H9 (cell line): ENCODE measurements around the gene TMEM250. TPM values are rescaled to one million over a fixed set of nuclear protein-coding genes. Genes with fewer than 3 reads are reported as not detected.

Experiments
- DNase-seq: peaks from one replicate; pipeline ENCODE4 v3.0.0-alpha.2; 2017
- H2AFZ ChIP-seq: one replicate; pipeline ENCODE4 v1.6.1; 2013; ENCODE audit warnings: mild to moderate bottlenecking, low read length, control low read depth, moderate library complexity
- H2AK5ac ChIP-seq: 2 replicates; pipeline ENCODE4 v1.6.1; 2013; ENCODE audit warnings: low read length, control low read depth, mixed read lengths; ENCODE audit not compliant: insufficient read length
- H2BK120ac ChIP-seq: one replicate; pipeline ENCODE4 v1.6.1; 2013; ENCODE audit warnings: low read depth, mild to moderate bottlenecking, low read length, control low read depth, inconsistent platforms; ENCODE audit not compliant: poor library complexity, severe bottlenecking
- H2BK12ac ChIP-seq: 2 replicates; pipeline ENCODE4 v1.6.1; 2013; ENCODE audit warnings: low read length, control low read depth, mixed read lengths, low read depth; ENCODE audit not compliant: insufficient read length
- H2BK15ac ChIP-seq: 2 replicates; pipeline ENCODE4 v1.6.1; 2013; ENCODE audit warnings: low read depth, low read length, control low read depth
- H2BK20ac ChIP-seq: one replicate; pipeline ENCODE4 v1.6.1; 2013; ENCODE audit warnings: low read depth, mild to moderate bottlenecking, low read length, control low read depth, inconsistent platforms; ENCODE audit not compliant: poor library complexity, severe bottlenecking
- H2BK5ac ChIP-seq: 2 replicates; pipeline ENCODE4 v1.6.1; 2013; ENCODE audit warnings: low read length, control low read depth, mixed read lengths; ENCODE audit not compliant: insufficient read length
- H3K14ac ChIP-seq: 2 replicates; pipeline ENCODE4 v1.6.1; 2013; ENCODE audit warnings: low read length, control low read depth; ENCODE audit not compliant: insufficient read depth
- H3K18ac ChIP-seq: 2 replicates; pipeline ENCODE4 v1.6.1; 2013; ENCODE audit warnings: low read depth, mild to moderate bottlenecking, mixed read lengths, low read length, control low read depth; ENCODE audit not compliant: insufficient read length
- H3K23ac ChIP-seq: 2 replicates; pipeline ENCODE4 v1.6.1; 2013; ENCODE audit warnings: low read length, control low read depth, mixed read lengths, low read depth; ENCODE audit not compliant: insufficient read length
- H3K23me2 ChIP-seq: 2 replicates; pipeline ENCODE4 v1.6.1; 2013; ENCODE audit warnings: low read depth, mild to moderate bottlenecking, mixed read lengths, low read length, control low read depth; ENCODE audit not compliant: insufficient read length, poor library complexity, severe bottlenecking
- H3K27ac ChIP-seq: 2 replicates; pipeline ENCODE4 v1.5.1; 2013; ENCODE audit warnings: low read length, control low read depth, mixed read lengths, low read depth; ENCODE audit not compliant: insufficient read length
- H3K27me3 ChIP-seq: 2 replicates; pipeline ENCODE4 v1.6.1; 2013; ENCODE audit warnings: low read length, control low read depth, inconsistent platforms; ENCODE audit not compliant: insufficient read depth
- H3K4ac ChIP-seq: 2 replicates; pipeline ENCODE4 v1.6.1; 2013; ENCODE audit warnings: low read depth, mild to moderate bottlenecking, control low read depth, inconsistent platforms, low read length, moderate library complexity
- H3K4me1 ChIP-seq: 2 replicates; pipeline ENCODE4 v1.6.1; 2013; ENCODE audit warnings: low read length, control low read depth, inconsistent platforms; ENCODE audit not compliant: insufficient read depth
- H3K4me2 ChIP-seq: 2 replicates; pipeline ENCODE4 v1.6.1; 2013; ENCODE audit warnings: low read length, control low read depth, mixed read lengths; ENCODE audit not compliant: insufficient read length, insufficient read depth
- H3K56ac ChIP-seq: 2 replicates; pipeline ENCODE4 v1.6.1; 2013; ENCODE audit warnings: low read depth, mild to moderate bottlenecking, mixed read lengths, low read length, control low read depth; ENCODE audit not compliant: insufficient read length
- H3K79me1 ChIP-seq: 2 replicates; pipeline ENCODE4 v1.6.1; 2013; ENCODE audit warnings: low read depth, mild to moderate bottlenecking, moderate library complexity, low read length, control low read depth, inconsistent platforms; ENCODE audit not compliant: insufficient read depth, poor library complexity, severe bottlenecking
- H3K79me2 ChIP-seq: 2 replicates; pipeline ENCODE4 v1.6.1; 2013; ENCODE audit warnings: low read length, control low read depth, inconsistent platforms; ENCODE audit not compliant: insufficient read depth
- H3K9ac ChIP-seq: 2 replicates; pipeline ENCODE4 v1.6.1; 2013; ENCODE audit warnings: low read length, control low read depth, mixed read lengths; ENCODE audit not compliant: insufficient read length; ENCODE audit errors: extremely low read depth
- H3K9me3 ChIP-seq: one replicate; pipeline ENCODE4 v1.6.1; 2013; ENCODE audit warnings: low read depth, low read length, inconsistent platforms; ENCODE audit not compliant: control insufficient read depth
- H3T11ph ChIP-seq: one replicate; pipeline ENCODE4 v1.6.1; 2013; ENCODE audit warnings: mild to moderate bottlenecking, low read length, control low read depth, inconsistent platforms
- H4K20me1 ChIP-seq: one replicate; pipeline ENCODE4 v1.6.1; 2013; ENCODE audit not compliant: control insufficient read depth, insufficient read length, insufficient read depth
- H4K5ac ChIP-seq: 2 replicates; pipeline ENCODE4 v1.6.1; 2013; ENCODE audit warnings: low read depth, mild to moderate bottlenecking, mixed read lengths, low read length, control low read depth; ENCODE audit not compliant: insufficient read length
- H4K8ac ChIP-seq: replicated peaks from 2 replicates; pipeline ENCODE4 v1.6.1; 2013; ENCODE audit warnings: low read length, control low read depth, mixed read lengths, low read depth; ENCODE audit not compliant: insufficient read length
- H4K91ac ChIP-seq: 2 replicates; pipeline ENCODE4 v1.6.1; 2013; ENCODE audit warnings: low read depth, mild to moderate bottlenecking, moderate library complexity, mixed read lengths, low read length, control low read depth; ENCODE audit not compliant: insufficient read length
- H3K27ac Mint-ChIP-seq, 3 experiments: 2 replicates in 2 of 3; 3 replicates in 1 of 3; pipeline ENCODE4 v1.8.0; 2020 to 2021; ENCODE audit warnings: mixed read lengths in 3 of 3, mild to moderate bottlenecking in 1 of 3, moderate library complexity in 1 of 3
- H3K27me3 Mint-ChIP-seq: 2 replicates; pipeline ENCODE4 v1.8.0; 2021; ENCODE audit warnings: low read depth, mild to moderate bottlenecking, moderate library complexity, mixed read lengths
- H3K36me3 Mint-ChIP-seq, 3 experiments: 2 replicates in 2 of 3; 3 replicates in 1 of 3; pipeline ENCODE4 v1.8.0; 2020 to 2021; ENCODE audit warnings: low read depth in 3 of 3, mixed read lengths in 3 of 3; ENCODE audit not compliant: insufficient read depth in 1 of 3
- H3K4me1 Mint-ChIP-seq, 2 experiments: 2 replicates each; pipeline ENCODE4 v1.8.0; 2020; ENCODE audit warnings: mixed read lengths in 2 of 2
- H3K4me3 Mint-ChIP-seq, 2 experiments: 2 replicates in 1 of 2; 3 replicates in 1 of 2; pipeline ENCODE4 v1.8.0; 2020 to 2021; ENCODE audit warnings: mild to moderate bottlenecking in 2 of 2, mixed read lengths in 2 of 2, moderate library complexity in 1 of 2
- H3K9me3 Mint-ChIP-seq, 2 experiments: 2 replicates in 1 of 2; 3 replicates in 1 of 2; pipeline ENCODE4 v1.8.0; 2020; ENCODE audit warnings: mild to moderate bottlenecking in 2 of 2, mixed read lengths in 2 of 2, moderate library complexity in 1 of 2
- WGBS: extraction: QIAGEN DNeasy Blood & Tissue Kit; methylation state at CpG from one replicate; pipeline ENCODE4 v1.1.7; 2013; ENCODE audit warnings: missing lambda C conversion rate, low lambda C conversion rate, mixed read lengths; ENCODE audit not compliant: insufficient read length; ENCODE audit errors: extremely low coverage; 5-methylcytosine and 5-hydroxymethylcytosine counted together
- total RNA-seq: library from RNA; stranded (reverse); gene quantifications from 2 replicates; pipeline ENCODE4 v1.2.1, GENCODE V29; 2021
- TF ChIP-seq, protein P1 (sequence below): fragments of 200-600 bp; sonication (generic); conservative IDR thresholded peaks from 3 replicates; pipeline ENCODE4 v1.8.0; 2021; ENCODE audit warnings: antibody characterized with exemption, mild to moderate bottlenecking

The TMEM250 gene
- total RNA-seq, 1 experiment from 2014 or later, result 48.1 TPM

DNA sequence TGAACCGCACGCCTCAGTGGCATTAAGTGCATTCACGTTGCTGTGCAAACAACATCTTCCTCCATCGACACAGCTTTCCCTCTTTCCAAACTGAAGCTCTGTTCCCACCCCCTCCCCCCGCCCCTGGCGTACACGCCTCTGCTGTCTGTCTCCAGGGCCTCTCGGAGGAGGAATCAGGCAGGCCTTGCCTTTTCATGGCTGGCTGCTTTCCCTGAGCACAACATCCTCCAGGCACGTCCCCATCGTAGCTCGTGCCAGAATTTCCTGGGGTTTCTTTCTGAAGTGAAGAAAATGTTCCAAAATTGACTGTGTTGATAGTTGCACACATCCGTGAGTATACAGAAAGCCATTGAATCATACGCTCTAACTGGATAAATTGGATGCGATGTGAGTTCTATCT is 22.3 kb upstream of the TMEM250 start:
- Mint-ChIP-seq H3K27me3 (peaks cover 5% of the 10 kb centered on the region), H3K36me3 (no peaks in the 10 kb centered on the region), H3K4me1 (peaks cover 10 to 24% of the 10 kb centered on the region in 2 experiments), H3K4me3 (no peak overlapping the region), H3K27ac (no peak overlapping the region), H3K9me3 (no peaks in the 10 kb centered on the region)
- WGBS, result no CpG with 5 or more reads among the region's 14 CpGs
- no peaks in the 10 kb centered on the region for H3K79me1 ChIP-seq
- H3K27me3 ChIP-seq, result no peaks in the 10 kb centered on the region
- no peak overlapping the region for H3K23ac ChIP-seq
- H4K20me1 ChIP-seq, result no peaks in the 10 kb centered on the region
- H3K9me3 ChIP-seq, result no peaks in the 10 kb centered on the region
- H3K56ac ChIP-seq, result no peak overlapping the region
- DNase-seq, result no peak
- TF ChIP-seq, protein P1, sequence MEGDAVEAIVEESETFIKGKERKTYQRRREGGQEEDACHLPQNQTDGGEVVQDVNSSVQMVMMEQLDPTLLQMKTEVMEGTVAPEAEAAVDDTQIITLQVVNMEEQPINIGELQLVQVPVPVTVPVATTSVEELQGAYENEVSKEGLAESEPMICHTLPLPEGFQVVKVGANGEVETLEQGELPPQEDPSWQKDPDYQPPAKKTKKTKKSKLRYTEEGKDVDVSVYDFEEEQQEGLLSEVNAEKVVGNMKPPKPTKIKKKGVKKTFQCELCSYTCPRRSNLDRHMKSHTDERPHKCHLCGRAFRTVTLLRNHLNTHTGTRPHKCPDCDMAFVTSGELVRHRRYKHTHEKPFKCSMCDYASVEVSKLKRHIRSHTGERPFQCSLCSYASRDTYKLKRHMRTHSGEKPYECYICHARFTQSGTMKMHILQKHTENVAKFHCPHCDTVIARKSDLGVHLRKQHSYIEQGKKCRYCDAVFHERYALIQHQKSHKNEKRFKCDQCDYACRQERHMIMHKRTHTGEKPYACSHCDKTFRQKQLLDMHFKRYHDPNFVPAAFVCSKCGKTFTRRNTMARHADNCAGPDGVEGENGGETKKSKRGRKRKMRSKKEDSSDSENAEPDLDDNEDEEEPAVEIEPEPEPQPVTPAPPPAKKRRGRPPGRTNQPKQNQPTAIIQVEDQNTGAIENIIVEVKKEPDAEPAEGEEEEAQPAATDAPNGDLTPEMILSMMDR, result no peak
- no peak overlapping the region for H2BK120ac ChIP-seq
- no peak overlapping the region for H3K4me2 ChIP-seq
- no peak overlapping the region for H2BK20ac ChIP-seq
- H3K4me1 ChIP-seq, result no peaks in the 10 kb centered on the region; the same call in 1 of the 2 replicates
- no peak overlapping the region for H3K14ac ChIP-seq
- no peak overlapping the region for H3T11ph ChIP-seq
- no peak overlapping the region for H4K5ac ChIP-seq
- H2BK15ac ChIP-seq, result no peak overlapping the region
- H2AK5ac ChIP-seq, result no peak overlapping the region
- H3K4ac ChIP-seq, result no peak overlapping the region
- no peak overlapping the region for H4K8ac ChIP-seq
- H2BK12ac ChIP-seq, result no peak overlapping the region
- no peak overlapping the region for H2BK5ac ChIP-seq
- no peaks in the 10 kb centered on the region for H3K79me2 ChIP-seq
- no peak overlapping the region for H2AFZ ChIP-seq
- no peak overlapping the region for H4K91ac ChIP-seq
- H3K18ac ChIP-seq, result no peak overlapping the region
- H3K23me2 ChIP-seq, result no peaks in the 10 kb centered on the region
- H3K27ac ChIP-seq, result no peak overlapping the region
- no peak overlapping the region for H3K9ac ChIP-seq
